Activated B cell treated with CpG ODN at 0.5 μM for 24 hours (primary cell): ENCODE data around the gene UXT. TPM values are rescaled to one million over a fixed set of nuclear protein-coding genes. Genes with fewer than 3 reads are reported as not detected.

Source experiments
- ATAC-seq: fragments of 200-7000 bp; cut with Tn5 transposase; one replicate; pipeline ENCODE4 v1.10.0; 2021; ENCODE audit warnings: low read depth, mild to moderate bottlenecking, moderate library complexity
- CTCF ChIA-PET: fragments of 350-600 bp; sonication (Branson Sonifier 250); formaldehyde crosslinking; loops from one replicate; lab custom pipeline; 2021; ENCODE audit warnings: antibody characterized with exemption; lab: Charles Lee
- POLR2A ChIA-PET: fragments of 350-600 bp; sonication (Branson Sonifier 250); formaldehyde crosslinking; loops from one replicate; lab custom pipeline; 2021; ENCODE audit warnings: antibody characterized with exemption; lab: Charles Lee
- DNase-seq: peaks from one replicate; pipeline ENCODE4 v3.0.0; 2022
- H3K27ac Mint-ChIP-seq: one replicate; pipeline ENCODE4 v1.8.0; 2020; ENCODE audit warnings: mixed read lengths
- H3K27me3 Mint-ChIP-seq: one replicate; pipeline ENCODE4 v1.8.0; 2021; ENCODE audit warnings: mixed read lengths
- H3K36me3 Mint-ChIP-seq: one replicate; pipeline ENCODE4 v1.8.0; 2021; ENCODE audit warnings: low read depth, mixed read lengths
- H3K4me1 Mint-ChIP-seq: one replicate; pipeline ENCODE4 v1.8.0; 2021; ENCODE audit warnings: mixed read lengths
- H3K4me3 Mint-ChIP-seq: one replicate; pipeline ENCODE4 v1.8.0; 2020; ENCODE audit warnings: mild to moderate bottlenecking, mixed read lengths
- H3K9me3 Mint-ChIP-seq: one replicate; pipeline ENCODE4 v1.8.0; 2020; ENCODE audit warnings: mixed read lengths
- intact Hi-C: fragments of 100-400 bp; cut with micrococcal nuclease; formaldehyde crosslinking; loops from one replicate; pipeline ENCODE4 v1.15.1; 2024
- total RNA-seq: library from RNA; stranded (reverse); gene quantifications from 2 replicates; pipeline ENCODE4 v1.2.3, GENCODE V29; 2022
- TF ChIP-seq, protein P1 (sequence below): fragments of 200-600 bp; IDR thresholded peaks from one replicate; pipeline ENCODE4 v1.8.0; 2022; ENCODE audit warnings: antibody characterized with exemption, mild to moderate bottlenecking

Gene UXT
- total RNA-seq, 1 donor from 2014 or later = 184 TPM

DNA sequence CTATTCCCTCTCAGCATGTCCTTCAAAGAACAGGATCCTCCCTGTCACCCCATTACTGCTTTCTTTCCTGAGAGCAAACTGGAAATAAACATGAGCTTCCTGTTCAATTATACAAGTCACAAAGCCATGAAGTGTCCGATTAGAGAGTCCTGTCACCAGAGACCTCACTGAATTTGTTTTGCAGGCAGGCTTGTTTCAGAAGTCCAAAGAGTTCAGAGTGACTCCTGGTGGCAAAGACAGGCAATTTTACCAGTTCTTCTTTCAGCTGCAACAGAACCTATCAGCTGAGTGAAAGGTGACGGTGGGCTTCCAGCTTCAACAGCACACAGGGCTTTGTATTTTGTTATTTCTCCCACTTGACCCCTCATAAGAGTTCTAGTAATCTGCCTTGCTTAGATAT is 15.1 kb downstream of the UXT start:
- H3K4me1 Mint-ChIP-seq = peaks cover 13% of the 10 kb centered on the region
- TF ChIP-seq, protein P1, sequence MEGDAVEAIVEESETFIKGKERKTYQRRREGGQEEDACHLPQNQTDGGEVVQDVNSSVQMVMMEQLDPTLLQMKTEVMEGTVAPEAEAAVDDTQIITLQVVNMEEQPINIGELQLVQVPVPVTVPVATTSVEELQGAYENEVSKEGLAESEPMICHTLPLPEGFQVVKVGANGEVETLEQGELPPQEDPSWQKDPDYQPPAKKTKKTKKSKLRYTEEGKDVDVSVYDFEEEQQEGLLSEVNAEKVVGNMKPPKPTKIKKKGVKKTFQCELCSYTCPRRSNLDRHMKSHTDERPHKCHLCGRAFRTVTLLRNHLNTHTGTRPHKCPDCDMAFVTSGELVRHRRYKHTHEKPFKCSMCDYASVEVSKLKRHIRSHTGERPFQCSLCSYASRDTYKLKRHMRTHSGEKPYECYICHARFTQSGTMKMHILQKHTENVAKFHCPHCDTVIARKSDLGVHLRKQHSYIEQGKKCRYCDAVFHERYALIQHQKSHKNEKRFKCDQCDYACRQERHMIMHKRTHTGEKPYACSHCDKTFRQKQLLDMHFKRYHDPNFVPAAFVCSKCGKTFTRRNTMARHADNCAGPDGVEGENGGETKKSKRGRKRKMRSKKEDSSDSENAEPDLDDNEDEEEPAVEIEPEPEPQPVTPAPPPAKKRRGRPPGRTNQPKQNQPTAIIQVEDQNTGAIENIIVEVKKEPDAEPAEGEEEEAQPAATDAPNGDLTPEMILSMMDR = no peak
- DNase-seq = no peak
- H3K4me3 Mint-ChIP-seq = no peak overlapping the region
- ATAC-seq = no peak
- no peaks in the 10 kb centered on the region for H3K27me3 Mint-ChIP-seq
- no peaks in the 10 kb centered on the region for H3K9me3 Mint-ChIP-seq
- H3K27ac Mint-ChIP-seq = no peak overlapping the region
- peaks cover 45% of the 10 kb centered on the region for H3K36me3 Mint-ChIP-seq
- POLR2A ChIA-PET = no interaction called here
- CTCF ChIA-PET = interaction anchor here (1.4 kb wide), 1 partner anchor 147 kb away, joined by 3 read pairs; no protein-coding TSS in a partner anchor
- intact Hi-C loops = no loop called here

DNA sequence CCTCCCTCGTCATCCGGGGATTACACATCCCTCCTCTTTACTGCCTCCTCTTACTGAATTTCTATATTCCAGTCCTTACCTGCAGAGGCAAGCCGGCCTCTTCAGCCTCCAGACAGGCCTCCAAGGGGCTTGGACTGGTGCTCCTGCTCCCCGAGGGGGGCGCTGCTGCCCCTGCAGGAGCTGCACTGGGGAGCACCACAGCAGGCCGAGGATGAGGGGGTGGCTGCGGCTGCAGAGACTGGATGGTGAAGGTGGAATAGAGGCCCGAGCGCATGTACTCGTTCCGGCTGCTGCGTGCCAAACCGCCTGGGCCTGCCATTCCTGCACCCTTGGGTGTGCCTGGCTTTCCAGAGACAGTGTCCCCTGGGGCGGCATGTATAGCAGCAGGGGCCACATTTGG is 20.2 kb downstream of the UXT start:
- ATAC-seq (no peak), DNase-seq (no peak)
- ChIA-PET POLR2A (no interaction called here), CTCF (interaction anchor here (0.5 kb wide), 1 partner anchor 255 kb away, joined by 4 read pairs; no protein-coding TSS in a partner anchor)
- TF ChIP-seq, protein P1 = no peak
- no peaks in the 10 kb centered on the region for H3K9me3 Mint-ChIP-seq
- H3K27ac Mint-ChIP-seq = no peak overlapping the region
- intact Hi-C loops = loop anchor here (5.0 kb wide), 2 partner anchors 77 to 447 kb away; partner anchors contain the start of genes ARAF and UBA1
- peaks cover 55% of the 10 kb centered on the region for H3K36me3 Mint-ChIP-seq
- H3K4me1 Mint-ChIP-seq = peaks cover 11% of the 10 kb centered on the region
- H3K4me3 Mint-ChIP-seq = no peak overlapping the region
- no peaks in the 10 kb centered on the region for H3K27me3 Mint-ChIP-seq

DNA sequence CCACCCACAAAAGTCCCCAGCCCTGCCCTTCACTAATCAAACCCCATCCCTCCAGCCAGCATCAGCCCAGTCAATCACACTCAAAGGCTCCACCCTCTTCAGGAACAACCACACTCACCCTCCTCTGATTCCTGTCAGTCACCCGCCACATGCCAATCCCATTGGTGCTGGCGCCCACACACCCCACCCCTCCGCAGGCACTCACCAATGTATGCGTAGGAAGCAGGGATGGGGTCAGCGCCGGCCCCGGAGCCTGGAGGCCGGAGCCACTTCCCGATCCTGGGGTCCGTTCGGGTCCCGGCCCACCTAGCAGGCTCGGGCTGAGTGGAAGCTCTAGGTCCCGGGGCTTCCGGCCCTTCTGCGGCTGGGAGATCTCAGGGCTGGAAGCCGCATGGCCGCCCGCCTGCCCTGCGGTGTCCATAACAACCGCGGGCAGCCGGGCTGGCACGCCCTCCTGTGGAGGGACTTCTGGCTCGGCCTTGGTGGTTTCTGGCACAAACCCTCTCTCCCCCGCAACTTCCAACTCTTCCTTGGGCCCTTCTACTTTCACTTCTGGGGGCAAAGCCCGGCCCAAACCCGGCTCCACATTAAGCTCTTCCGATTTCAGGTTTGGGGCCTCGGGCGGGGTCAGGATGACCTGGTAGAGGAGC is 21.3 kb downstream of the UXT start:
- CTCF ChIA-PET = no interaction called here
- Mint-ChIP-seq H3K27ac (peak overlapping the region; percentile 79), H3K36me3 (peaks cover 53% of the 10 kb centered on the region), H3K9me3 (no peaks in the 10 kb centered on the region), H3K4me1 (peaks cover 12% of the 10 kb centered on the region), H3K27me3 (no peaks in the 10 kb centered on the region), H3K4me3 (peak overlapping the region; percentile 63)
- intact Hi-C loops = loop anchor here (2.0 to 5.0 kb wide), 3 partner anchors 13 to 445 kb away; partner anchors contain the start of genes ARAF, ELK1 and UBA1
- no peak for DNase-seq
- ATAC-seq = peak; percentile 96
- POLR2A ChIA-PET = no interaction called here
- TF ChIP-seq, protein P1 = no peak

DNA sequence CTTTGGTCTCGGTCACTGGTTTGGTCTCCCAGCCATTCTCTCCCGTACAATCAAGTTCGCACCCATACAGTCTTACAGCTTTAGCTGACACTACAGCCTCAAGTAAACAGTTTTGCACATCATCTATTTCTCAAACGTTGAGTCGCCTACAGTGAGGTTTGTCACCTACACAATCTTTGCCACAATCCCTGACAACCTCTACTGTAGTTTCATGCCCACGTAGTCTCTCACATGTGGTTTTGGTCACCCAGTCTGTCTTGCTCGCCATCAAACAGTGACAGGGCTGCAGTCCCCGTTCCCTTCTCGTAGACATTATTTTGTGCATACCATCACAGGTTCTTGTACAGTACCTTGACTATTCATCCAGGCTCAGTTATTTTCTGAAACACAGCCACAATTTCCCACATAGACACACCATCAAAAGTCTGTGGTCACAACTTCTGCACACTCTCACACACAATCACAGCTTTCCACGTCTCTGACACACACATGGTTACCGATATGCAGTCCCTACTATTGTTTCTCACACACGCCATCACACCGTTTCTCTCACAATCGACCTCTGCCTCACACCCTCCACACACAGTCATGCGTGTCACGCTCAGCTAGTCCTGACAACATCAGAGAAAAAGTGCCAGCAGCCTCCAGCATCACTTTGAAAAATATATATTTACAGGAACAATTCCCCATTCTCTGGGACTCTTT is 24.0 kb downstream of the UXT start:
- Mint-ChIP-seq H3K4me3 (no peak overlapping the region), H3K4me1 (peaks cover 20% of the 10 kb centered on the region), H3K9me3 (no peaks in the 10 kb centered on the region), H3K27me3 (no peaks in the 10 kb centered on the region), H3K36me3 (peaks cover 36% of the 10 kb centered on the region), H3K27ac (no peak overlapping the region)
- ChIA-PET CTCF (no interaction called here), POLR2A (no interaction called here)
- intact Hi-C loops = loop anchor here (5.0 kb wide), 2 partner anchors 73 to 443 kb away; partner anchors contain the start of genes ARAF and UBA1
- DNase-seq = no peak
- TF ChIP-seq, protein P1 = no peak
- ATAC-seq = no peak
